Activated naive CD4-positive, alpha-beta T cell treated with anti-CD3 and anti-CD28 coated beads, Interleukin-2, amount 50 U/mL, for 24 hours (primary cell): ENCODE measurements around the gene STXBP5L.
"Not testable (repeated sequence)": the region's sequence is repeated elsewhere in the genome, so short reads cannot be mapped to it uniquely, and the experiment has no call there.

Source experiments
- H3K27ac Mint-ChIP-seq: one replicate; pipeline ENCODE4 v1.8.0; 2021; ENCODE audit warnings: mild to moderate bottlenecking, mixed read lengths
- H3K27me3 Mint-ChIP-seq: one replicate; pipeline ENCODE4 v1.8.0; 2021; ENCODE audit warnings: mixed read lengths
- H3K36me3 Mint-ChIP-seq: one replicate; pipeline ENCODE4 v1.8.0; 2021; ENCODE audit warnings: mixed read lengths
- H3K4me1 Mint-ChIP-seq: one replicate; pipeline ENCODE4 v1.8.0; 2021; ENCODE audit warnings: mixed read lengths
- H3K4me3 Mint-ChIP-seq: one replicate; pipeline ENCODE4 v1.8.0; 2021; ENCODE audit warnings: mild to moderate bottlenecking, mixed read lengths
- H3K9me3 Mint-ChIP-seq: one replicate; pipeline ENCODE4 v1.8.0; 2021; ENCODE audit warnings: mixed read lengths

The STXBP5L gene

DNA sequence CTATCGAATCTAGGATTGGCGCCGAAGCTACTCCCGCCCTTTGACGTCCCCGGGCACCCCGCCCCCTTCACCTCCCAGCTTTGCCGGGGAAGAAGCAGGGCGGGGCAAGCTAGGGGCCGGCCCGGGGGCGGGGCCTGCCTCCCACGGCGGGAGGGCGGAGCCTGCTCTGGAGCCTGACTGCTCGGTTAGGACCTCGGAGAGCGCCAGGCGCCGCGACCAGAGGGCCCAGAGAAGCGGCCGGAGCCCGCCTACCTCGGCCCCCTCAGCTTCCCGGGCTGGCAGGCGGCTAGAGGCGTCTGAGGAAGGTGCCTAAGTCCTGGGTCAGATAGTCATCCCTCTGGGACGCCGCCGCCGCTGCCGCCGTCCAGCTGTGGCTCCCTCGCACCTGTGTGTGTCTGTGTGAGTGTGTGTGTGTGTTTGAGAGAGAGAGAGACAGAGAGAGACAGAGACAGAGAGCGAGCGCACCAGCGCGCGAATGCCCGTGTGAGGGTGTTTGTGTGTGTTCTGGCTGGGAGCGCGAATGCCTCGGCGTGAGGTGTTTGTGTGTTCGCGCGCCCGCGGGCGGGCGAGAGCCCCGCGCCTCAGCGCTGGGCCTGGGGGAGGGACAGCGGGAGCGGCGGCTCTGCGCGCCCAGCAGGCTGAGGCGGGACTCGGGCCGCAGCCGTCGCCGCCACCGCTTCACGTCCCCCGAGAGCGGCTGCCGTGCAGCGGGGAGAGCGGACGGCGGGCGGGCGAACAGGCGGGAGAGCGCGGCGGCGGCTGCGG lies at the start of gene STXBP5L:
Gene STXBP5L (plus strand): TSS at position 176 of the 765 bp plus-strand sequence. CDS start 1,374 bp downstream, outside the sequence.
- H3K36me3 Mint-ChIP-seq, result peaks cover 2% of the 10 kb centered on the region
- peaks cover 53% of the 10 kb centered on the region for H3K27me3 Mint-ChIP-seq
- H3K27ac Mint-ChIP-seq, result no peak within 1 kb of the TSS
- H3K4me1 Mint-ChIP-seq, result peaks cover 20% of the 10 kb centered on the region
- peaks cover 9% of the 10 kb centered on the region for H3K9me3 Mint-ChIP-seq
- H3K4me3 Mint-ChIP-seq, result peak within 1 kb of the TSS; percentile 87

DNA sequence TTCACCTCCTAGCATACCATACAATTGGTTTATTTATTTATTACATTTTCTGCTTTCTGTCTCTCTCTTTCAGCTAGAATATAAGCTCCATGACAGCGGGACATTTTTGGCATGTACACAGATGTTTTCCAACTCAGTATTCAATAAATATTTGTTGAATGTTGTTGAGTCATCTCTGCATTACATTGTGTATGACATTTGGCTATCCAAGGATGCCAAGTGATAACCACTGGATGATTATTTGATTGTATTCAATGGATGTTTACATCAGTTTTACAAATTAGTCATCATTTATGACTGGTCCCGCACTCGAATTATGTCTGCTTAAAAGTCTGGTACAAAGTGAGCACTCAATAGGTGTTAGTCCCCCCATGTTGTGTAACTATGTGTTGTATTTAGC lies 49.5 kb upstream of the STXBP5L start:
- H3K4me1 Mint-ChIP-seq, result no peaks in the 10 kb centered on the region
- H3K4me3 Mint-ChIP-seq, result no peak overlapping the region
- peaks cover 7% of the 10 kb centered on the region for H3K27me3 Mint-ChIP-seq
- no peaks in the 10 kb centered on the region for H3K9me3 Mint-ChIP-seq
- no peaks in the 10 kb centered on the region for H3K36me3 Mint-ChIP-seq
- H3K27ac Mint-ChIP-seq, result no peak overlapping the region

DNA sequence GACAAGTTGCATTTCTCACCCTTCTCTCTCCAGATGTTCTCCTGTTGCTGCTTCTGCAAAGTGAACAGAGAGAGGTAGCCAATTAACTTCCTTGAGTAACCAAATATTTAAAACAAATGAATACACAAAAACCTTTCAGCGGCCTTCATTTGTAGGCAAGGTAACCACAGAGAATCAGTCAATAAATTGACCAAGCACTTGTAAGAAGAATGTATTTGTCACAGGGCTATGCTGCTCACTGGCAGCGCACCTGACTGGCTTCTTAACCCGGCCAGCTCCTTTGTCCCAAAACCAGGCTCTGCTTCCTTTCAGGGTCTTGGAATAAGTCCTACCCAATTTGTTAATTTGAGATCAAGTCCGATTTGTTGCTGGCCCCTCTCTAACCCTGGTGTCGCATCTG lies 43.5 kb upstream of the STXBP5L start:
- no peak overlapping the region for H3K27ac Mint-ChIP-seq
- H3K36me3 Mint-ChIP-seq, result no peaks in the 10 kb centered on the region
- H3K4me1 Mint-ChIP-seq, result no peaks in the 10 kb centered on the region
- H3K9me3 Mint-ChIP-seq, result no peaks in the 10 kb centered on the region
- no peak overlapping the region for H3K4me3 Mint-ChIP-seq
- peaks cover 4% of the 10 kb centered on the region for H3K27me3 Mint-ChIP-seq

DNA sequence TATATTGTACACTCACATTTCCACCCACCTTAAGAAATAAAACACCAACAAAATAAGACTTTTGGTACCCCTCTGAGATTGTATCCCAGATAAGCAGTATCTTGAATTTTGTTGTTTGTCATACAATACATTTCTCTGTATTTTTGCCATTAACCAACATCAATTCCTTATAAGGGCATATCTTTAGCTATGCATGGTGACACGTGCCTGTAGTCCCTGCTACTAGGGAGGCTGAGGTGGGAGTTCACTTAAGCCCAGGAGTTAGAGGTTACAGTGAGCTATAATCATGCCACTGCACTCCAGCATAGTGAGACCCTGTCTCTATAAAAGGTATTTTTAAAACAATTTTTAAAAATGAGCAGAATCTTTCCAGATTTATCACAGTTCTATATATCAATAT lies 32.5 kb upstream of the STXBP5L start:
- Mint-ChIP-seq H3K27me3 (peaks cover 21% of the 10 kb centered on the region), H3K27ac (no peak overlapping the region), H3K36me3 (no peaks in the 10 kb centered on the region), H3K4me1 (no peaks in the 10 kb centered on the region), H3K9me3 (no peaks in the 10 kb centered on the region), H3K4me3 (no peak overlapping the region)

DNA sequence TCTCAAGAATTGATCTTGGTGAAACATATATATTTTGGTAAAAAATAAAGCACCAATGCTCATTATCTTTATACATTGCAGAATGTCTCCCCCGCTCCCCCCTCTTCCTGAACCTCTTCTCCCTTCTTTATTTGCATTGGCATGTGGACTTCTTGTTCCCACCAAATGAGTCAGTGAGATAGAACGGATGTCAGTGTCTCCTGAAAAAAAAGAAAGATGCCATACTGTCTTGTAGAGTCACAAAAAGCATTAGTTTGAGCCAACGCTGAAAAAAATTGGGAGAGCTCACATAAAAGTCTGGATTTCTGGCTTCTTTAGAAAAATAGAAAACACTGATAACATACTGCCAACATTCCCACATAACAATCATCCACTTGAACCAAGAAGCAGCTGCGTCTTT lies 32.0 kb upstream of the STXBP5L start:
- no peaks in the 10 kb centered on the region for H3K4me1 Mint-ChIP-seq
- no peak overlapping the region for H3K4me3 Mint-ChIP-seq
- H3K27ac Mint-ChIP-seq, result no peak overlapping the region
- no peaks in the 10 kb centered on the region for H3K9me3 Mint-ChIP-seq
- peaks cover 21% of the 10 kb centered on the region for H3K27me3 Mint-ChIP-seq
- no peaks in the 10 kb centered on the region for H3K36me3 Mint-ChIP-seq

DNA sequence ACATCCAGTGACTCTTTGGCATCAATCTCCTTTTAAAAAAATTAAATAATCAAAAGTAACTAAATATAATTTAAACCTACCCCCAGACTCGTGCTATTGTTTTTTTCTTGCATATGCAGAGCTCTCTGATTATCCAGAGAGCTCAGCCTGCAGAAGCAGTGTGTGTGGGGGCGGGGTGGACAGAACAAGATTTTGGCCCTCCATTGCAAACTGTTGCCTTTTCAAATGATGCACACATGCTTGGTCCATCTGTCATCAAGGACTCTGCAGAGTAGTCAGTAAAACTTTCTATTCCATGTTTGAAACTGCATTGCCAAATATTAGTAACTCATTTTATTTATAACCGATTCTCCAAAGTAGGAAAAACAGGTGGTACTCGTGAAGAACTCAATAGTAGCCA lies 28.6 kb upstream of the STXBP5L start:
- no peaks in the 10 kb centered on the region for H3K36me3 Mint-ChIP-seq
- H3K4me3 Mint-ChIP-seq, result no peak overlapping the region

DNA sequence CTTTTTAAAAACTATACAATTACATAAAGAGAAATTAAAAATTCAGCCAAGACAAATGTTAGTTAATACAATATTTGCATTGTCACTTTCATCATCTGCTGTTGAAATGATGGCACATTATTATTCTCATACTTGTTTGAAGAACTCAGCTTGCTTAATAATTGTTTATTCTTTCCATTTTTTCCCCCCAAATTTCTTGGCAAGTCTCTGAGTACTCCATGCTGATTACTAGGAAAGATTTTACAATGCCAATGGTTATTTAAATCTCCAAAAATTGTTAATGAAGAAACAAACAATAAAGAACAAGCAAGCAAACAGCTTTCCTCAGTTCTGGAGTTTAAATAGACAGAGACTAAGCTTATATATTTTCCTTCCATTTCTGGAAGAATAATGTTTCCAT lies 15.1 kb upstream of the STXBP5L start:
- Mint-ChIP-seq H3K4me1 (no peaks in the 10 kb centered on the region), H3K27ac (no peak overlapping the region), H3K4me3 (no peak overlapping the region), H3K27me3 (peaks cover 14% of the 10 kb centered on the region), H3K9me3 (peaks cover 11% of the 10 kb centered on the region), H3K36me3 (no peaks in the 10 kb centered on the region)

More for the DNA sequence above, 28.6 kb upstream of the STXBP5L start:
- no peaks in the 10 kb centered on the region for H3K9me3 Mint-ChIP-seq
- H3K27ac Mint-ChIP-seq, result no peak overlapping the region
- H3K4me1 Mint-ChIP-seq, result no peaks in the 10 kb centered on the region
- peaks cover 15% of the 10 kb centered on the region for H3K27me3 Mint-ChIP-seq

DNA sequence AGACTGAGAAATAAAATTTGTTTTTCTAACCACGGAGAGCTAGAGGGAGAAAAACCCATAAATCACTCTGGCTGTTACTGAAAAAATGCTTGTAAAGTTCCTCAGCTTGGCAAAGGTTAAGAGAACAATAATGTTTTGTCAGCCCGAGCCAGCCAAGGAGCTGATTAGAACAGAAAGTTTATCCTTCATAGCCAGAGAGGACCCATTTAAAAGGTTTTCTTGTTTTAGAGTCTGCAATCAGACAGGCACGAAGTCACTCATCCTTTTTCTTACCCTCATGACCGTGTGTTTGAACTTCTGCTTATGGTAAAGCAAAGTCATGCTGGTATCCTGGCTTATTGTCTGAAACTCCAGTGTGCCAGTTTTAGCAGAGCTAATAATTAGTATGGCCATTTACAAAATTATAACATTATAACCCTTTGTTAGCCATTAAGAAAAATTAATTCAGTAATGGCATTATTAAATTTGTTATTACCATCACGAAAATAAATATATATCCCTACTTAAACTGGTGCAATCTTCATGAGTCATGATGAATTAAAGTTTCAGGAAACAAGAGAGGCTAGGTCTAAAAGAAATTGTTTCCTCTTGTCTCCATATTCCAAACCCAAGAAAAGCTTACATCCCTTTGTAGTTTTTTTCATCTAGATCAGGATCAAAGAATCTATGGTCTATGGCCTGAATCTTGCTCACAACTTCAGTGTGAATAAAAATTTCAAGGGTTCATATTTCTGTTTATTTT lies 13.5 kb upstream of the STXBP5L start:
- Mint-ChIP-seq H3K36me3 (no peaks in the 10 kb centered on the region), H3K27ac (no peak overlapping the region), H3K27me3 (peaks cover 14% of the 10 kb centered on the region), H3K9me3 (peaks cover 11% of the 10 kb centered on the region), H3K4me1 (no peaks in the 10 kb centered on the region), H3K4me3 (no peak overlapping the region)

DNA sequence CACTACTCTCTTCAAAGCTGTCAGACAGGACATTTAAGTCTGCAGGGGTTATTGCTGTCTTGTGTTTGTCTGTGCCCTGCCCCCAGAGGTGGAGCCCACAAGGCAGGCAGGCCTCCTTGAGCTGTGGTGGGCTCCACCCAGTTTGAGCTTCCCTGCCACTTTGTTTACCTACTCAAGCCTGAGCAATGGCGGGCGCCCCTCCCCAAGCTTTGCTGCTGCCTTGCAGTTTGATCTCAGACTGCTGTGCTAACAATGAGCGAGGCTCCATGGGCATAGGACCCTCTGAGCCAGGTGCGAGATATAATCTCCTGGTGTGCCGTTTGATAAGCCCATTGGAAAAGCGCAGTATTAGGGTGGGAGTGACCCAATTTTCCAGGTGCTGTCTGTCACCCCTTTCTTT lies 6.3 kb upstream of the STXBP5L start:
- H3K36me3 Mint-ChIP-seq, H3K4me1 Mint-ChIP-seq: not testable (repeated sequence)
- H3K27me3 Mint-ChIP-seq, result peaks cover 15% of the 10 kb centered on the region

DNA sequence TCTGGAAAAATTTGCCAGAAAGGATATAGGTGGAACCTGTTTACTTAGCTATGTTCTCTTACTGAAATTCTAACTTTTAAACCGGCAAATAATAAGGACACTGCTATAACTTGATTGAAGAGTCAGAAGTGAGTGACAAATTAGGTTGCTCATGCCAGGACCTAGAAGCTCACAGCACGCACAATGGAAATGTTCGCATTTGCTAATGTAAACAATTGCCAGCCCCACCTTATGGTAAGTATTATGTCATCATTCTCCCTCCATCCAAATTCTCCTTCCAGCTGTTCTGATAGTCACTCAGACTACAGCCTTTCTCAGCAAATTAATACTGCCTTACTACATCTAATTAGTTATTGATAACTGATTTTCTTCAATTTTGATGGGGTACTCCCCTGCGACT lies 4.8 kb upstream of the STXBP5L start:
- H3K27me3 Mint-ChIP-seq, result peaks cover 27% of the 10 kb centered on the region
- peaks cover 6% of the 10 kb centered on the region for H3K4me1 Mint-ChIP-seq
- H3K4me3 Mint-ChIP-seq, result no peak overlapping the region
- H3K9me3 Mint-ChIP-seq, result no peaks in the 10 kb centered on the region
- H3K27ac Mint-ChIP-seq, result no peak overlapping the region
- peaks cover under 1% of the 10 kb centered on the region for H3K36me3 Mint-ChIP-seq

More for the DNA sequence above, 6.3 kb upstream of the STXBP5L start:
- not testable (repeated sequence) for H3K9me3 Mint-ChIP-seq, H3K4me3 Mint-ChIP-seq, H3K27ac Mint-ChIP-seq

DNA sequence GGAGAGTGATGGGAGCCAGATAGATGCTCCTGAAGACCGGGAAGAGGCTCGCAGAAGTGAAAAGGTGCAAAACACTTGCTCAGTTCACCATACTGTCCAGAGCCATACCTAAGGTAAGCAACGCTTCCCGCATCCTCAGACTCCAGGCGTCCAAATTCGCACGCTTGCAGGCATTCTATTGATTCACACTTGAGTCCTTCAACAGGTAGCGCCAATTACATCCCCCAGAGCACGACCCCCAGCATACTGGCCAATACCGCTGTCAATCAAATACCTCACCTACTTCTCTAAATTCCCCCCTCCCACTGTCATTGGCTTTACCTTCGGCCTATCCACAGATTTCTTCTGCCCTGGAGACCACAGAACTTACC lies 361 bp upstream of the STXBP5L start:
- Mint-ChIP-seq H3K27me3 (peaks cover 48% of the 10 kb centered on the region), H3K4me1 (peaks cover 20% of the 10 kb centered on the region), H3K36me3 (peaks cover 2% of the 10 kb centered on the region), H3K9me3 (peaks cover 9% of the 10 kb centered on the region), H3K4me3 (peak overlapping the region; percentile 59), H3K27ac (no peak overlapping the region)

DNA sequence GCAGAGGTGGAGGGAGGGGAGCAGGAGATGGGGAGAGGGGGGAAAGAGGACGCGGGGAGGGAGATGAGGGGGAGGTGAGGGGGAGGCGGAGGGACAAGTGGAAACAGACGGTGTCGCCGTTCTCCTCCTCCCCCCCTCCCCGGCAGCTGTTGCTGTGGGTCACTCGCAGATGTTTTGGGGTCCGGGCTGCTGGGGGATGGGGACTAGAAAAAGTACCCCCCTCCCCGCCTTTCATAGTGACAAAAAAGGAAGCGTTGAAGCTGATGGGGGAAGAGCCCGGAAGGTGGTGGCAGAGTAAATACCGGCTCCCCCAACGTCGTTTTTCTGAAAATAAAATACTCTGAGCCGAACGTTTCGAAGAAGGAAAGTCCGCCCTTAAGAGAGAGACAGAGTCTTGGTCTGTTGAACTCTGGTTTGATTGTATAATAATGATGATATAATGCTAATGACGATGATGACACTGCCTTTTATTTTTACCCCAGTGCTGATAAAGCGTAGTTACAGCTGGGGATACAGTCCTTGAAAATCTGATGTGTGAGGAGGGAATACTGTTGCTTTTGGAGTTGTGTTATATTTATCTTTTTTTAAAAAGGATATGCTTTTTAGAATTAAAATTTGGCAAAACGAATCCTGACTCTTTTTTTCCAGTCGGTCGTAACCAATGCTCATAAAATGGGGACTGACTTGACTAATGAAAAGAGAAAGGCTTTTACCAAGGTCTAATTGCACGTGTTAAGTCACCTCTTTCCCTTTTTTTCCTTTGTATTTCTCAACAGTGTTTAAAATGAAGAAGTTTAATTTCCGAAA lies 993 bp downstream of the STXBP5L start:
- peaks cover 20% of the 10 kb centered on the region for H3K4me1 Mint-ChIP-seq
- peaks cover 2% of the 10 kb centered on the region for H3K36me3 Mint-ChIP-seq
- H3K4me3 Mint-ChIP-seq, result peak overlapping the region; percentile 58
- peaks cover 9% of the 10 kb centered on the region for H3K9me3 Mint-ChIP-seq
- peaks cover 52% of the 10 kb centered on the region for H3K27me3 Mint-ChIP-seq
- no peak overlapping the region for H3K27ac Mint-ChIP-seq

DNA sequence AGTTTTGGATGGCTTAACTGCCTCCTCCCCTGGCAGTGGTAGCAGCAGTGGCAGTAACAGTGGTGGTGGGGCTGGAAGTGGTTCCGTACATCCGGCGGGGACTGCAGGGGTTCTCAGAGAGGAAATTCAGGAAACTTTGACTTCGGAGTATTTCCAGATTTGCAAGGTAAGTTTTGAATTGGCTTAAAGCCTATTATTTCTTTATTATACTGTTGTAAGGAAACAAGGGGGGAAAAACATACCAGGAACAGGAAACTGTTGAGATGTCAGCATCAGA lies 1.5 kb downstream of the STXBP5L start:
- Mint-ChIP-seq H3K4me3 (peak overlapping the region; percentile 4), H3K4me1 (peaks cover 20% of the 10 kb centered on the region), H3K27ac (no peak overlapping the region), H3K9me3 (peaks cover 9% of the 10 kb centered on the region), H3K36me3 (peaks cover 2% of the 10 kb centered on the region), H3K27me3 (peaks cover 52% of the 10 kb centered on the region)

DNA sequence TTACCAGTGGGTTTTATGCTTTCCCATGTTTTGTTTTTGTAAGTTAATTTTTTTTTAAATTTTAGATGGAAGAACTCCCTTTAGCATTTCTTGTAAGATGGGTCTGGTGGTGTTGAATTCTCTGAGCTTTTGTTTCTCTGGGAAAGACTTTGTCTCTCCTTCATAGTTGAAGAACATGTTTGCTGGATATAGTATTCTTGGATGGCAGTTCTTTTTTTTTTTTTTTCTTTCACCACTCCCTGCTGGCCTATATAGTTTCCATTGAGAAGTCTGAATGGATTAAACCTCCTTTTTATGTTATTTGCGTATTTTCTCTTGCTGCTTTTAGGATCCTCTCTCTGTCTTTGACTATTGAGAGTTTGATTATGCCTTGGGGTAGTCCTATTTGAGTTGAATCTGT lies 18.1 kb downstream of the STXBP5L start:
- Mint-ChIP-seq H3K27me3 (peaks cover 4% of the 10 kb centered on the region), H3K4me3 (no peak overlapping the region), H3K9me3 (peaks cover 18% of the 10 kb centered on the region)

DNA sequence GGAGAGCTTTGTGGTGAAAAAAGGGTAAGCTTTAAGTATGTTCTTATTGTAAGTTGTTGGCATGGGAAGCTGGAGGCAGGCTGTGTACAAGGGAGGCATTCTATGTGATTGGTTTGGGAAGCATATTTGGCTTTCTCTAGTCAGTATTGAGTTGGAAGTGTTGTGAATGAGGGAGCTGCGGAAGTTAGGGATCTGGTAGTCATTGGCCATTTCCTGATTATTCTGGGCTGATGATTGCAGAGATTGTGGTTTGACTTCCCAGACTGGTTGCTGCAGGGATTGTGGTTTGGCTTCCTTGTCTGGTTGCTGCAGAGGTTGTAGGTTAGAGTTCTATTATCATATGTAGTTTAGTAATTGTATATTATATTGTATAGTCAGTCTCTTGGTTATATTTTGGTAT lies 21.0 kb downstream of the STXBP5L start:
- Mint-ChIP-seq H3K4me3 (no peak overlapping the region), H3K9me3 (peaks cover 13% of the 10 kb centered on the region), H3K27ac (no peak overlapping the region), H3K4me1 (no peaks in the 10 kb centered on the region), H3K36me3 (no peaks in the 10 kb centered on the region), H3K27me3 (peaks cover 1% of the 10 kb centered on the region)

More for the DNA sequence above, 18.1 kb downstream of the STXBP5L start:
- Mint-ChIP-seq H3K4me1 (no peaks in the 10 kb centered on the region), H3K27ac (no peak overlapping the region), H3K36me3 (no peaks in the 10 kb centered on the region)

DNA sequence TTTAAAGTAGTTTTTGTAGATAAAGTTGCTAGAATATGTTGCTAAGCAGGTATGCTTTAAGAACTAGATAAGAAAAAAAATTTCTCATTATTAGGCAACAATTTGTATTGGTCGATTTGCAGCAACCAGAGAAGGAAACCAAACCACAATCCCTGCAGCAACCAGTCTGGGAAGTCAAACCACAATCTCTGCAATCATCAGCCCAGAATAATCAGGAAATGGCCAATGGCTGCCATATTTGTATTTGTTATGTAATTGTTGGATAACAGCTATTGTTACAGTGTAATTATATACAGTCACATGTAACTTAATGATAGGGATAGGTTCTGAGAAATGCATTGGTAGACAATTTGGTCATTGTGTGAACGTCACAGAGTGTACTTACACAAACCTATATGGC lies 23.6 kb downstream of the STXBP5L start:
- Mint-ChIP-seq H3K4me3 (no peak overlapping the region), H3K36me3 (no peaks in the 10 kb centered on the region), H3K27ac (no peak overlapping the region)

More for the DNA sequence above, 23.6 kb downstream of the STXBP5L start:
- peaks cover 1% of the 10 kb centered on the region for H3K27me3 Mint-ChIP-seq
- no peaks in the 10 kb centered on the region for H3K4me1 Mint-ChIP-seq
- peaks cover 10% of the 10 kb centered on the region for H3K9me3 Mint-ChIP-seq
